Panc1 (cell line): ENCODE measurements around the gene CEP57. TPM values are rescaled to one million over a fixed set of nuclear protein-coding genes. Genes with fewer than 3 reads are reported as not detected.

Experiments
- ATAC-seq: fragments of 200-7000 bp; cut with Tn5 transposase; 2 replicates; pipeline ENCODE4 v1.9.1; 2020; ENCODE audit warnings: mild to moderate bottlenecking, moderate library complexity
- BruUV-seq: library from RNA; stranded (reverse); fragments of 400-500 nt; replicated peaks from 2 replicates; lab custom pipeline; 2021; lab: Mats Ljungman, UMichigan
- CTCF ChIA-PET: fragments of 300-600 bp; sonication (Branson Sonifier 250); formaldehyde crosslinking; loops from one replicate; lab custom pipeline; 2022; ENCODE audit warnings: antibody characterized with exemption; lab: Charles Lee
- POLR2A ChIA-PET: fragments of 300-600 bp; sonication (Branson Sonifier 250); formaldehyde crosslinking; loops from one replicate; lab custom pipeline; 2022; ENCODE audit warnings: antibody characterized with exemption; lab: Charles Lee
- DNase-seq: peaks from one replicate; pipeline ENCODE4 v3.0.0-alpha.2; 2010; ENCODE audit warnings: low read depth, low spot score
- H3K27ac ChIP-seq: 2 replicates; pipeline ENCODE4 v1.5.1; 2011; ENCODE audit warnings: mild to moderate bottlenecking, low read length, inconsistent platforms
- H3K27me3 ChIP-seq: fragments of 200-500 bp; sonication (Bioruptor generic); 2 replicates; pipeline ENCODE4 v1.6.0; 2014; ENCODE audit warnings: low read length, inconsistent platforms; ENCODE audit not compliant: control insufficient read depth, insufficient read depth
- H3K36me3 ChIP-seq: fragments of 200-500 bp; sonication (Bioruptor generic); 2 replicates; pipeline ENCODE4 v1.5.1; 2014; ENCODE audit warnings: inconsistent platforms, mild to moderate bottlenecking, low read length, moderate library complexity; ENCODE audit not compliant: control insufficient read depth, insufficient read depth
- H3K4me1 ChIP-seq: 2 replicates; pipeline ENCODE4 v1.5.1; 2011; ENCODE audit warnings: inconsistent platforms, mild to moderate bottlenecking, low read length, moderate library complexity; ENCODE audit not compliant: control insufficient read depth, insufficient read depth
- H3K4me3 ChIP-seq, 2 experiments: 2 replicates each; pipeline ENCODE4 v1.5.1; 2011 to 2012; ENCODE audit warnings: low read depth in 2 of 2, low read length in 2 of 2, mild to moderate bottlenecking in 2 of 2, inconsistent platforms in 1 of 2, moderate library complexity in 1 of 2
- H3K9me3 ChIP-seq: fragments of 200-500 bp; sonication (Bioruptor generic); 2 replicates; pipeline ENCODE4 v1.5.1; 2014; ENCODE audit warnings: low read depth, mild to moderate bottlenecking, inconsistent platforms, low read length, moderate library complexity; ENCODE audit not compliant: control insufficient read depth, insufficient read depth
- POLR2AphosphoS5 ChIP-seq: IDR thresholded peaks from 2 replicates; pipeline ENCODE4 v1.6.1; 2012; ENCODE audit warnings: mild to moderate bottlenecking, low read depth, low read length, moderate library complexity
- SIN3A ChIP-seq: IDR thresholded peaks from 2 replicates; pipeline ENCODE4 v1.6.1; 2012; ENCODE audit warnings: low read depth, mild to moderate bottlenecking, low read length, moderate library complexity, borderline replicate concordance; ENCODE audit not compliant: insufficient read depth
- TCF7L2 ChIP-seq: IDR thresholded peaks from 2 replicates; pipeline ENCODE4 v1.6.1; 2011; ENCODE audit warnings: mild to moderate bottlenecking, low read depth, low read length, inconsistent platforms
- in situ Hi-C: cut with HindIII; loops from 2 replicates; pipeline ENCODE4 v1.10.0; 2016; ENCODE audit warnings: low sequenced_read_pairs, low pct_unique_long_range_greater_than_20kb
- intact Hi-C: fragments of 100-400 bp; cut with micrococcal nuclease; formaldehyde crosslinking; loops from one replicate; pipeline ENCODE4 v1.10.0; 2022; ENCODE audit not compliant: unreplicated experiment
- total RNA-seq: library from RNA; stranded (reverse); gene quantifications from one replicate; pipeline ENCODE4 v1.2.1, GENCODE V29; 2021; ENCODE audit not compliant: unreplicated experiment
- TF ChIP-seq, protein P1 (sequence below): fragments of 450-650 bp; IDR thresholded peaks from 2 replicates; pipeline ENCODE4 v1.5.1; 2017; ENCODE audit warnings: mild to moderate bottlenecking
- TF ChIP-seq, protein P2 (sequence below), 2 experiments: IDR thresholded peaks; 2 replicates each; pipeline ENCODE4 v1.6.1; 2011 to 2012; ENCODE audit warnings: low read depth in 2 of 2, control low read depth in 1 of 2, low read length in 1 of 2, mild to moderate bottlenecking in 1 of 2, moderate library complexity in 1 of 2; ENCODE audit not compliant: insufficient read depth in 1 of 2

CEP57 gene
- total RNA-seq, 1 experiment from 2014 or later: 50.3 TPM

DNA sequence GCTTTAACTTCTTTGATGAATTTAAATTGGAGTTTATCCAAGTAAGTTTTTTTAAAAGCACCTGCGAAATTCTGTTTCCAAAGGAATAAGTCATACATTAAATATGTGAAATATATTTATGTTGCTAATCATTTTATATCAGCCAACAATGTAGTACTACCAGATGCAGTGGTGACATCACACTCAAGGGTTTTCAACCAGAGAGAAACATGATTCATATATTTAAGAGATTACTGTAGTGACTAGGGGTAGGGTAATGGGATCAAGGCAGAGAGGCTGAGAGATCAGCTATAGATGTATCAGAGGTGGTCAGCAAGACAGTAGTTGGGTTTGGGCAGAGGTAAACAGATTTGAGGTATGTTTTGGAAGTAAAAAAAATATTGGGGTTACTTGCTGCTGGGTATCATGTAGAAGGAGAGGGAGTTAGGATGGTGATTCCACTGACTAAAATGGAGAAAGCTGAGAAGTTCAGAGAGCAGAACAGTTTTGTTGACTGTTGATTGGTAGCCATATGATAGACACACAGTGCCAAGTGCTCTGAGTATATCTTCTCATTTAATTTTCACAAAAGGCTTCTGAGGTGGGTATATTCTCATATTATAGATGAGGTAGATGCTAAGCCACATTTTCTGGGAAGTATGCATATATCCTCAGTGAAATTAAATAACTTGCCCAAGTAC is 39.4 kb downstream of the CEP57 start:
- H3K36me3 ChIP-seq: peaks cover 44% of the 10 kb centered on the region
- DNase-seq (no peak), ATAC-seq (0 out of 2 replicates have a peak, but pooled peaks have one; percentile 23)
- no peak overlapping the region for H3K4me3 ChIP-seq
- no TSS peak for BruUV-seq
- ChIA-PET POLR2A (no interaction called here), CTCF (interaction anchor here (1.3 kb wide), 1 partner anchor 513 kb away, joined by 4 read pairs; the partner anchor contains the start of gene MAML2)
- H3K9me3 ChIP-seq: no peaks in the 10 kb centered on the region
- H3K27me3 ChIP-seq: no peaks in the 10 kb centered on the region
- H3K27ac ChIP-seq: no peak overlapping the region
- 0 out of 2 replicates have a peak, but pooled peaks cover 4% of the 10 kb centered on the region for H3K4me1 ChIP-seq
- in situ Hi-C loops: no loop called here
- TF ChIP-seq, protein P1, sequence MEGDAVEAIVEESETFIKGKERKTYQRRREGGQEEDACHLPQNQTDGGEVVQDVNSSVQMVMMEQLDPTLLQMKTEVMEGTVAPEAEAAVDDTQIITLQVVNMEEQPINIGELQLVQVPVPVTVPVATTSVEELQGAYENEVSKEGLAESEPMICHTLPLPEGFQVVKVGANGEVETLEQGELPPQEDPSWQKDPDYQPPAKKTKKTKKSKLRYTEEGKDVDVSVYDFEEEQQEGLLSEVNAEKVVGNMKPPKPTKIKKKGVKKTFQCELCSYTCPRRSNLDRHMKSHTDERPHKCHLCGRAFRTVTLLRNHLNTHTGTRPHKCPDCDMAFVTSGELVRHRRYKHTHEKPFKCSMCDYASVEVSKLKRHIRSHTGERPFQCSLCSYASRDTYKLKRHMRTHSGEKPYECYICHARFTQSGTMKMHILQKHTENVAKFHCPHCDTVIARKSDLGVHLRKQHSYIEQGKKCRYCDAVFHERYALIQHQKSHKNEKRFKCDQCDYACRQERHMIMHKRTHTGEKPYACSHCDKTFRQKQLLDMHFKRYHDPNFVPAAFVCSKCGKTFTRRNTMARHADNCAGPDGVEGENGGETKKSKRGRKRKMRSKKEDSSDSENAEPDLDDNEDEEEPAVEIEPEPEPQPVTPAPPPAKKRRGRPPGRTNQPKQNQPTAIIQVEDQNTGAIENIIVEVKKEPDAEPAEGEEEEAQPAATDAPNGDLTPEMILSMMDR: no peak
- TF ChIP-seq, protein P2, sequence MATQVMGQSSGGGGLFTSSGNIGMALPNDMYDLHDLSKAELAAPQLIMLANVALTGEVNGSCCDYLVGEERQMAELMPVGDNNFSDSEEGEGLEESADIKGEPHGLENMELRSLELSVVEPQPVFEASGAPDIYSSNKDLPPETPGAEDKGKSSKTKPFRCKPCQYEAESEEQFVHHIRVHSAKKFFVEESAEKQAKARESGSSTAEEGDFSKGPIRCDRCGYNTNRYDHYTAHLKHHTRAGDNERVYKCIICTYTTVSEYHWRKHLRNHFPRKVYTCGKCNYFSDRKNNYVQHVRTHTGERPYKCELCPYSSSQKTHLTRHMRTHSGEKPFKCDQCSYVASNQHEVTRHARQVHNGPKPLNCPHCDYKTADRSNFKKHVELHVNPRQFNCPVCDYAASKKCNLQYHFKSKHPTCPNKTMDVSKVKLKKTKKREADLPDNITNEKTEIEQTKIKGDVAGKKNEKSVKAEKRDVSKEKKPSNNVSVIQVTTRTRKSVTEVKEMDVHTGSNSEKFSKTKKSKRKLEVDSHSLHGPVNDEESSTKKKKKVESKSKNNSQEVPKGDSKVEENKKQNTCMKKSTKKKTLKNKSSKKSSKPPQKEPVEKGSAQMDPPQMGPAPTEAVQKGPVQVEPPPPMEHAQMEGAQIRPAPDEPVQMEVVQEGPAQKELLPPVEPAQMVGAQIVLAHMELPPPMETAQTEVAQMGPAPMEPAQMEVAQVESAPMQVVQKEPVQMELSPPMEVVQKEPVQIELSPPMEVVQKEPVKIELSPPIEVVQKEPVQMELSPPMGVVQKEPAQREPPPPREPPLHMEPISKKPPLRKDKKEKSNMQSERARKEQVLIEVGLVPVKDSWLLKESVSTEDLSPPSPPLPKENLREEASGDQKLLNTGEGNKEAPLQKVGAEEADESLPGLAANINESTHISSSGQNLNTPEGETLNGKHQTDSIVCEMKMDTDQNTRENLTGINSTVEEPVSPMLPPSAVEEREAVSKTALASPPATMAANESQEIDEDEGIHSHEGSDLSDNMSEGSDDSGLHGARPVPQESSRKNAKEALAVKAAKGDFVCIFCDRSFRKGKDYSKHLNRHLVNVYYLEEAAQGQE (IDR thresholded peaks at IDR 0.05; ENCODE audit: insufficient read depth in 1 of 2, low read depth in 2 of 2, low read length in 1 of 2): no peak
- TF ChIP-seq TCF7L2 (no peak), POLR2AphosphoS5 (no peak), SIN3A (no peak)
- intact Hi-C loops: loop anchor here (10.0 kb wide), 1 partner anchor 565 kb away; the partner anchor contains the start of gene JRKL

DNA sequence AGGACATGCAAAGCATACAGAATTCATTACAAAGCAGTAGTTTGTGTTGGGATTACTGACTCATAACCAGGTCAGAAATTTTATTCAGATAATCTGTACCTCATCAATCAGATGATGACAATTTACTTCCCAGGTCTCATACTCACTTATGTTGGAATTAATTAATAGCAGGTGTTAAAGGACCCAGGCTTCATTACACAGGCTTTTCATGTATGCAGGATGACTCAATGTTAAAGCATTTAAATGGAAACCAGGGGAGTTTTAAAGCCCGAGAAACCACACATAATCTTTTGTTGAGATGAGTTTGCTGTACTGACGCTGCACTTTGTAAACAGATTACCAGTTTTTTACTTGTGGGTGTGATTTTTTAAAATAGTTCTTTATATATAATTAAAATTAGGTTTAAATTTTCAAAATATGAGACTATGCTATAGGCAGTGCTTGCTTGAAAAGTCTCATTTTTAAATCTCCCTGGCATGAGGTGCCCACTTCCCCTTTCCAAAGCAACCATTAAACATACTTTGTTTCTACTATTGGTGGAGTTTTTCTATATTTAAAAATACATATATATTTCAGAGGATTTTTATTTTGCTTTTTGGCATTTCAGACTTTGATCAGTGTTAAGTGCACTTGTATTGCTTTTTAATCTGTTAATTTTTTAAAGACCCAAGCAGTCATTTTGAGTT is 41.0 kb downstream of the CEP57 start:
- no peak overlapping the region for H3K4me3 ChIP-seq
- peaks cover 52% of the 10 kb centered on the region for H3K36me3 ChIP-seq
- no peak for TF ChIP-seq POLR2AphosphoS5
- TF ChIP-seq, protein P2 (IDR thresholded peaks at IDR 0.05; ENCODE audit: insufficient read depth in 1 of 2, low read depth in 2 of 2, low read length in 1 of 2): no peak
- TF ChIP-seq, protein P1: no peak
- no peak for TF ChIP-seq SIN3A
- TF ChIP-seq TCF7L2: no peak
- ATAC-seq (no peak), DNase-seq (no peak)
- BruUV-seq: no TSS peak
- no peak overlapping the region for H3K27ac ChIP-seq
- CTCF ChIA-PET: no interaction called here
- H3K4me1 ChIP-seq: 0 out of 2 replicates have a peak, but pooled peaks cover 4% of the 10 kb centered on the region
- no peaks in the 10 kb centered on the region for H3K9me3 ChIP-seq
- intact Hi-C loops (loop anchor here (10.0 kb wide), 1 partner anchor 563 kb away; the partner anchor contains the start of gene JRKL), in situ Hi-C loops (no loop called here)
- POLR2A ChIA-PET: no interaction called here
- no peaks in the 10 kb centered on the region for H3K27me3 ChIP-seq
